GM23338 (cell line): ENCODE results near the gene OTOA. TPM values are rescaled to one million over a fixed set of nuclear protein-coding genes. Genes with fewer than 3 reads are reported as not detected.
"Not testable (repeated sequence)": the region's sequence is repeated elsewhere in the genome, so short reads cannot be mapped to it uniquely, and the experiment has no call there.

Experiments
- ATAC-seq: fragments of 200-7000 bp; cut with Tn5 transposase; 3 replicates; pipeline ENCODE4 v1.9.1; 2020
- DNase-seq: peaks from one replicate; pipeline ENCODE4 v3.0.0-alpha.2; 2015; ENCODE audit warnings: low spot score
- H2AFZ ChIP-seq: fragments of 200-600 bp; sonication (generic); 2 replicates; pipeline ENCODE4 v1.8.0; 2016; ENCODE audit warnings: antibody characterized with exemption, mild to moderate bottlenecking, moderate library complexity
- H3F3A ChIP-seq: fragments of 200-600 bp; sonication (generic); replicated peaks from 2 replicates; pipeline ENCODE4 v1.8.0; 2017; ENCODE audit warnings: antibody characterized with exemption, mixed run types, low read depth
- H3K27ac ChIP-seq: fragments of 200-600 bp; sonication (generic); 2 replicates; pipeline ENCODE4 v1.6.1; 2016; ENCODE audit warnings: low read depth
- H3K27me3 ChIP-seq: fragments of 200-600 bp; sonication (generic); 2 replicates; pipeline ENCODE4 v1.8.0; 2016; ENCODE audit warnings: mild to moderate bottlenecking, mixed run types, moderate library complexity; ENCODE audit not compliant: insufficient read depth
- H3K36me3 ChIP-seq: fragments of 200-600 bp; sonication (generic); 2 replicates; pipeline ENCODE4 v1.8.0; 2016; ENCODE audit warnings: mild to moderate bottlenecking; ENCODE audit not compliant: insufficient read depth
- H3K4me1 ChIP-seq: fragments of 200-600 bp; sonication (generic); 2 replicates; pipeline ENCODE4 v1.8.0; 2016; ENCODE audit warnings: mild to moderate bottlenecking, moderate library complexity; ENCODE audit not compliant: insufficient read depth
- H3K4me2 ChIP-seq: fragments of 200-600 bp; sonication (generic); 2 replicates; pipeline ENCODE4 v1.7.1; 2017; ENCODE audit warnings: mixed run types
- H3K4me3 ChIP-seq: fragments of 200-600 bp; sonication (generic); 2 replicates; pipeline ENCODE4 v1.6.1; 2016; ENCODE audit warnings: mixed run types
- H3K79me2 ChIP-seq: fragments of 200-600 bp; sonication (generic); replicated peaks from 2 replicates; pipeline ENCODE4 v1.8.0; 2017; ENCODE audit warnings: mild to moderate bottlenecking; ENCODE audit not compliant: insufficient read depth
- H3K9me2 ChIP-seq: fragments of 200-600 bp; sonication (generic); 2 replicates; pipeline ENCODE4 v1.8.0; 2017; ENCODE audit not compliant: insufficient read depth
- H4K20me1 ChIP-seq: fragments of 200-600 bp; sonication (generic); replicated peaks from 2 replicates; pipeline ENCODE4 v1.8.0; 2017; ENCODE audit warnings: mild to moderate bottlenecking; ENCODE audit not compliant: insufficient read depth
- H3K27ac Mint-ChIP-seq: 2 replicates; pipeline ENCODE4 v1.8.0; 2020; ENCODE audit warnings: inconsistent platforms, mild to moderate bottlenecking, moderate library complexity, mixed read lengths
- H3K27me3 Mint-ChIP-seq: 3 replicates; pipeline ENCODE4 v1.8.0; 2022; ENCODE audit warnings: low read depth, mild to moderate bottlenecking, moderate library complexity, mixed read lengths, inconsistent platforms; ENCODE audit not compliant: insufficient read depth, poor library complexity
- H3K36me3 Mint-ChIP-seq: 3 replicates; pipeline ENCODE4 v1.8.0; 2021; ENCODE audit warnings: low read depth, mild to moderate bottlenecking, inconsistent platforms, moderate library complexity, mixed read lengths
- H3K4me1 Mint-ChIP-seq: 3 replicates; pipeline ENCODE4 v1.8.0; 2020; ENCODE audit warnings: mild to moderate bottlenecking, inconsistent platforms, mixed read lengths
- H3K4me3 Mint-ChIP-seq: 3 replicates; pipeline ENCODE4 v1.8.0; 2021; ENCODE audit warnings: moderate library complexity, mild to moderate bottlenecking, inconsistent platforms, mixed read lengths
- H3K9me3 Mint-ChIP-seq: 3 replicates; pipeline ENCODE4 v1.8.0; 2020; ENCODE audit warnings: moderate library complexity, mild to moderate bottlenecking, inconsistent platforms, mixed read lengths
- STAT1 ChIP-seq: IDR thresholded peaks from one replicate; pipeline ENCODE4 v1.6.1; 2016; ENCODE audit warnings: antibody characterized with exemption; ENCODE audit not compliant: unreplicated experiment
- polyA plus RNA-seq: library from polyadenylated mRNA; unstranded; fragments of >200 nt; fragmentation: Nextera tagmentation; extraction: Ambion mirVana; gene quantifications from 2 replicates; pipeline ENCODE4 v1.2.1, GENCODE V29; 2016
- total RNA-seq: library from RNA; depleted of rRNA; stranded (reverse); fragments of >200 nt; shearing (Covaris generic); gene quantifications from 2 replicates; pipeline ENCODE4 v1.2.3, GENCODE V29; 2014
- TF ChIP-seq, protein P1 (sequence below): fragments of 250-450 bp; sonication (Bioruptor Pico); IDR thresholded peaks from 2 replicates; pipeline ENCODE4 v1.5.0; 2020; ENCODE audit warnings: mild to moderate bottlenecking, moderate library complexity
- TF ChIP-seq, protein P2 (sequence below), 2 experiments: fragments of 200-600 bp in 1 of 2; sonication (generic) in 1 of 2; conservative IDR thresholded peaks; 2 replicates each; pipeline versions ENCODE4 v1.5.1 to v1.6.1; 2016 to 2017; ENCODE audit warnings: antibody characterized with exemption in 2 of 2, low read depth in 2 of 2, mild to moderate bottlenecking in 2 of 2, moderate library complexity in 1 of 2

Gene OTOA
- total and polyA plus RNA-seq, 2 experiments from 2014 or later: 0.16 to 0.17 TPM

DNA sequence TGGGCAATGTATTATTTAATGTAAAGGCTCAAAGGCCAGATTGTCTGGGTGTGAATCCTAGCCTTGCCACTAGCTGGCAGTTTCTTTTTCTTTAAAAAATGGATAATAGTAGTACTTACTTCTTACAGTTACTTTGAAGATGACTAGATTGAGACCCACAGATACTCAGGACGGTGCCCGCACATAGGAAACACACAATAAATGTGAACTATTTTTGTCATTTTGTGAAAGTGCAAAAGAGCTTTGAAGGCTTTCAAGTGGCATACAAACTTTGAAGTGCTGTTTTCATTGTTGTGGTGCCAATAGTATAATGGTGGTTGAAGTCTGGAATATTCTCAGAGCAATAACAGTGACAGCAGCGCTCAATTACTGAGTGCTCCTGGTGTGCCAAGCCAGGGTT lies 63.6 kb downstream of the OTOA start (continued):
- TF ChIP-seq, protein P1, sequence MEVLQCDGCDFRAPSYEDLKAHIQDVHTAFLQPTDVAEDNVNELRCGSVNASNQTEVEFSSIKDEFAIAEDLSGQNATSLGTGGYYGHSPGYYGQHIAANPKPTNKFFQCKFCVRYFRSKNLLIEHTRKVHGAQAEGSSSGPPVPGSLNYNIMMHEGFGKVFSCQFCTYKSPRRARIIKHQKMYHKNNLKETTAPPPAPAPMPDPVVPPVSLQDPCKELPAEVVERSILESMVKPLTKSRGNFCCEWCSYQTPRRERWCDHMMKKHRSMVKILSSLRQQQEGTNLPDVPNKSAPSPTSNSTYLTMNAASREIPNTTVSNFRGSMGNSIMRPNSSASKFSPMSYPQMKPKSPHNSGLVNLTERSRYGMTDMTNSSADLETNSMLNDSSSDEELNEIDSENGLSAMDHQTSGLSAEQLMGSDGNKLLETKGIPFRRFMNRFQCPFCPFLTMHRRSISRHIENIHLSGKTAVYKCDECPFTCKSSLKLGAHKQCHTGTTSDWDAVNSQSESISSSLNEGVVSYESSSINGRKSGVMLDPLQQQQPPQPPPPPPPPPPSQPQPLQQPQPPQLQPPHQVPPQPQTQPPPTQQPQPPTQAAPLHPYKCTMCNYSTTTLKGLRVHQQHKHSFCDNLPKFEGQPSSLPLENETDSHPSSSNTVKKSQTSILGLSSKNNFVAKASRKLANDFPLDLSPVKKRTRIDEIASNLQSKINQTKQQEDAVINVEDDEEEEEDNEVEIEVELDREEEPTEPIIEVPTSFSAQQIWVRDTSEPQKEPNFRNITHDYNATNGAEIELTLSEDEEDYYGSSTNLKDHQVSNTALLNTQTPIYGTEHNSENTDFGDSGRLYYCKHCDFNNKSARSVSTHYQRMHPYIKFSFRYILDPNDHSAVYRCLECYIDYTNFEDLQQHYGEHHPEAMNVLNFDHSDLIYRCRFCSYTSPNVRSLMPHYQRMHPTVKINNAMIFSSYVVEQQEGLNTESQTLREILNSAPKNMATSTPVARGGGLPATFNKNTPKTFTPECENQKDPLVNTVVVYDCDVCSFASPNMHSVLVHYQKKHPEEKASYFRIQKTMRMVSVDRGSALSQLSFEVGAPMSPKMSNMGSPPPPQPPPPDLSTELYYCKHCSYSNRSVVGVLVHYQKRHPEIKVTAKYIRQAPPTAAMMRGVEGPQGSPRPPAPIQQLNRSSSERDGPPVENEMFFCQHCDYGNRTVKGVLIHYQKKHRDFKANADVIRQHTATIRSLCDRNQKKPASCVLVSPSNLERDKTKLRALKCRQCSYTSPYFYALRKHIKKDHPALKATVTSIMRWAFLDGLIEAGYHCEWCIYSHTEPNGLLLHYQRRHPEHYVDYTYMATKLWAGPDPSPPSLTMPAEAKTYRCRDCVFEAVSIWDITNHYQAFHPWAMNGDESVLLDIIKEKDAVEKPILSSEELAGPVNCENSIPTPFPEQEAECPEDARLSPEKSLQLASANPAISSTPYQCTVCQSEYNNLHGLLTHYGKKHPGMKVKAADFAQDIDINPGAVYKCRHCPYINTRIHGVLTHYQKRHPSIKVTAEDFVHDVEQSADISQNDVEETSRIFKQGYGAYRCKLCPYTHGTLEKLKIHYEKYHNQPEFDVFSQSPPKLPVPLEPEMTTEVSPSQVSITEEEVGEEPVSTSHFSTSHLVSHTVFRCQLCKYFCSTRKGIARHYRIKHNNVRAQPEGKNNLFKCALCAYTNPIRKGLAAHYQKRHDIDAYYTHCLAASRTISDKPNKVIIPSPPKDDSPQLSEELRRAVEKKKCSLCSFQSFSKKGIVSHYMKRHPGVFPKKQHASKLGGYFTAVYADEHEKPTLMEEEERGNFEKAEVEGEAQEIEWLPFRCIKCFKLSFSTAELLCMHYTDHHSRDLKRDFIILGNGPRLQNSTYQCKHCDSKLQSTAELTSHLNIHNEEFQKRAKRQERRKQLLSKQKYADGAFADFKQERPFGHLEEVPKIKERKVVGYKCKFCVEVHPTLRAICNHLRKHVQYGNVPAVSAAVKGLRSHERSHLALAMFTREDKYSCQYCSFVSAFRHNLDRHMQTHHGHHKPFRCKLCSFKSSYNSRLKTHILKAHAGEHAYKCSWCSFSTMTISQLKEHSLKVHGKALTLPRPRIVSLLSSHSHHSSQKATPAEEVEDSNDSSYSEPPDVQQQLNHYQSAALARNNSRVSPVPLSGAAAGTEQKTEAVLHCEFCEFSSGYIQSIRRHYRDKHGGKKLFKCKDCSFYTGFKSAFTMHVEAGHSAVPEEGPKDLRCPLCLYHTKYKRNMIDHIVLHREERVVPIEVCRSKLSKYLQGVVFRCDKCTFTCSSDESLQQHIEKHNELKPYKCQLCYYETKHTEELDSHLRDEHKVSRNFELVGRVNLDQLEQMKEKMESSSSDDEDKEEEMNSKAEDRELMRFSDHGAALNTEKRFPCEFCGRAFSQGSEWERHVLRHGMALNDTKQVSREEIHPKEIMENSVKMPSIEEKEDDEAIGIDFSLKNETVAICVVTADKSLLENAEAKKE (CRISPR knock-in tag): no peak
- no peak for TF ChIP-seq STAT1
- TF ChIP-seq, protein P2, sequence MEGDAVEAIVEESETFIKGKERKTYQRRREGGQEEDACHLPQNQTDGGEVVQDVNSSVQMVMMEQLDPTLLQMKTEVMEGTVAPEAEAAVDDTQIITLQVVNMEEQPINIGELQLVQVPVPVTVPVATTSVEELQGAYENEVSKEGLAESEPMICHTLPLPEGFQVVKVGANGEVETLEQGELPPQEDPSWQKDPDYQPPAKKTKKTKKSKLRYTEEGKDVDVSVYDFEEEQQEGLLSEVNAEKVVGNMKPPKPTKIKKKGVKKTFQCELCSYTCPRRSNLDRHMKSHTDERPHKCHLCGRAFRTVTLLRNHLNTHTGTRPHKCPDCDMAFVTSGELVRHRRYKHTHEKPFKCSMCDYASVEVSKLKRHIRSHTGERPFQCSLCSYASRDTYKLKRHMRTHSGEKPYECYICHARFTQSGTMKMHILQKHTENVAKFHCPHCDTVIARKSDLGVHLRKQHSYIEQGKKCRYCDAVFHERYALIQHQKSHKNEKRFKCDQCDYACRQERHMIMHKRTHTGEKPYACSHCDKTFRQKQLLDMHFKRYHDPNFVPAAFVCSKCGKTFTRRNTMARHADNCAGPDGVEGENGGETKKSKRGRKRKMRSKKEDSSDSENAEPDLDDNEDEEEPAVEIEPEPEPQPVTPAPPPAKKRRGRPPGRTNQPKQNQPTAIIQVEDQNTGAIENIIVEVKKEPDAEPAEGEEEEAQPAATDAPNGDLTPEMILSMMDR (conservative IDR thresholded peaks at IDR 0.05; ENCODE audit: low read depth in 2 of 2): no peak

DNA sequence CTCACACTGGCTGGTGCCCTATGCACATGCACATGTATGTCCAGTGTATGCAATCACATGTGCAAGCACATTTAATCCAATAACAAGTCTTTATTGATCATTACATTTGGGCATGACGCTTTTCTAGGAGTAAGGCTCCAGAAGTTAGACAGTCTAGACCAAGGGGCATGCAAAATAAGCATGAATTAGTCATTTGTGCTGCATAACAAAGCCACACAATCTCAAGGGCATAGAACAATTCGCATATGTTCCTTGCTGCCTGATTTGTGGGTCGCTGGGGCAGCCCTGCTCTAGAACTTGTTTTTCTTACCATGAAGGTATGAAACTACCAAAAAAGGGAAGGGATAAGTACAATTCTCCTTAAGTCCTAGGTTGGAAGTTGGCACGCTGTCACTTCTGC lies 67.5 kb downstream of the OTOA start:
- not testable (repeated sequence) for H4K20me1 ChIP-seq, H3K9me2 ChIP-seq, H3K36me3 ChIP-seq, H3F3A ChIP-seq, H3K4me3 Mint-ChIP-seq, H3K36me3 Mint-ChIP-seq, H3K4me2 ChIP-seq, H3K4me3 ChIP-seq, H3K4me1 Mint-ChIP-seq, H3K9me3 Mint-ChIP-seq, H3K27ac ChIP-seq, H3K79me2 ChIP-seq, H3K27me3 Mint-ChIP-seq, H2AFZ ChIP-seq, ATAC-seq, H3K27ac Mint-ChIP-seq, H3K4me1 ChIP-seq, DNase-seq, H3K27me3 ChIP-seq

DNA sequence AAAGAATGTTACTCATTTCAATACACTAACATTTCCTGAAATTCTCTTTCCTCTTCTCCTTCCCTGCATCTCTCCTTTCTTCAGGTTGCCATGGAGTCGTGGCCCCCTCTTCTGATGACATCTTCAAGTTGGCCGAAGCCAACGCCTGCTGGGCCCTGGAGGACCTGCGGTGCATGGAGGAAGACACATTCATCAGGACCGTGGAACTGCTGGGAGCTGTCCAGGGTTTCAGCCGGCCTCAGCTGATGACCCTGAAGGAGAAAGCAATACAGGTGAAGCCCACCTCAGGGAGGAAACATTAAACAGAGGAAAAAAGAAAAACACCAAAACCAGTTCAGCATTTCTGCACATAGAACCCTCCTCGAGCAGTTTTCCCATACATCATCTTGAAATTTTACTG lies 76.9 kb downstream of the OTOA start:
- not testable (repeated sequence) for H3K79me2 ChIP-seq, H2AFZ ChIP-seq, H3K27ac Mint-ChIP-seq, H3K36me3 Mint-ChIP-seq, H3K4me1 ChIP-seq, H4K20me1 ChIP-seq, H3K9me3 Mint-ChIP-seq, H3K27me3 Mint-ChIP-seq, H3K4me3 ChIP-seq, H3F3A ChIP-seq, H3K4me1 Mint-ChIP-seq, H3K9me2 ChIP-seq, H3K4me3 Mint-ChIP-seq, H3K4me2 ChIP-seq, H3K27me3 ChIP-seq, DNase-seq, H3K27ac ChIP-seq, H3K36me3 ChIP-seq
- ATAC-seq: peak; percentile 97

DNA sequence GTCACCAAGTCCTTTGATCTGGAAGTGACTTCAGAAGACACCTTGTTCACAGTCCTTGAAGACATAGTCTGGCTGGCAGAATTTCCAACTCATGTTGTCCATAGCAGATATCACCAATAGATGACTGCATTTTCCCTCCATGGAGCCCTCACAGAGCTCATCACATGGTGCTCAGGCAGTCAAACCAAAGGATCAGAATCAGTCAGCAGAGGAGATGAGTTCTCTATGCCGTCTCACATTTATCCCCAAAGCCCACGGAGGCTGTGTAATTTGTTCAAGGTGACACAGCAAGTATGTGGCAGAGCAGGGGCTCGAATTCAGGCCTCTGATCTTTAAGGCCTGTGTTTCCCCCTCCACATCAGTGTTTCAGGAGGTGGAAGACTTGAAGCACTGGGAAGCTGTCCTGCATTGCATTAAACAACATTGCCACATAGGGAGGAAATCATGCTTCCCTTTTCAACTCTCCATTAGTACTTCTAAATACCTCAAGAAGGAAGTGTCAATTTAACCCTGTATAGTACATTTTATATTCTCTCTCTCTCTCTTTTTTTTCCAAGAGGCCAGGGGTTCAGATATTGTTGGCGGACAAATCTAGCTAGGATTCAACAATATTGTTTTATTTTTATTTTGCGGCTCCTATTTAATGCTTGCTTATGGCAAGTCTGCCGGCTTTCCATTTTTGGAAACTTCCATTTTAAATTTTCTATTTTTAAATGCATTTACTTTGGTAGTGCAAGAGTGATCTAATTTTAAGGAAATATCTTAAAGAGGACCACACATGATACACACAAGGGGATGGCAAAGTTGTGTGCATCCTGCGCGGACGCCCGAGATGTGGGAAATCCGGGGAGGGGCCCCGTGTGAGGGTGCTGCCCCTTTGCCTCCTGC lies 92.7 kb downstream of the OTOA start:
- H3K27ac Mint-ChIP-seq, H3K27me3 ChIP-seq, ATAC-seq, H3K4me3 ChIP-seq, H3K9me2 ChIP-seq, H3K36me3 Mint-ChIP-seq, H3K27ac ChIP-seq, H3K4me3 Mint-ChIP-seq, H3K36me3 ChIP-seq, H4K20me1 ChIP-seq, H3K4me2 ChIP-seq, DNase-seq, H3K9me3 Mint-ChIP-seq, H2AFZ ChIP-seq, H3K4me1 Mint-ChIP-seq, H3K27me3 Mint-ChIP-seq, H3K79me2 ChIP-seq, H3K4me1 ChIP-seq, H3F3A ChIP-seq: not testable (repeated sequence)
